HG03066 (cell line): ENCODE measurements around the gene STX10.
"Not testable (repeated sequence)": the region's sequence is repeated elsewhere in the genome, so short reads cannot be mapped to it uniquely, and the experiment has no call there.

Experiments used
- ATAC-seq: cut with Tn5 transposase; IDR thresholded peaks from one replicate; pipeline ENCODE4 v1.9.1; 2021; ENCODE audit warnings: low read depth; ENCODE audit not compliant: unreplicated experiment

STX10 gene

GRCh38 chr19:13165162-13165997, 15.2 kb upstream of the STX10 start:
- no peak for ATAC-seq

DNA sequence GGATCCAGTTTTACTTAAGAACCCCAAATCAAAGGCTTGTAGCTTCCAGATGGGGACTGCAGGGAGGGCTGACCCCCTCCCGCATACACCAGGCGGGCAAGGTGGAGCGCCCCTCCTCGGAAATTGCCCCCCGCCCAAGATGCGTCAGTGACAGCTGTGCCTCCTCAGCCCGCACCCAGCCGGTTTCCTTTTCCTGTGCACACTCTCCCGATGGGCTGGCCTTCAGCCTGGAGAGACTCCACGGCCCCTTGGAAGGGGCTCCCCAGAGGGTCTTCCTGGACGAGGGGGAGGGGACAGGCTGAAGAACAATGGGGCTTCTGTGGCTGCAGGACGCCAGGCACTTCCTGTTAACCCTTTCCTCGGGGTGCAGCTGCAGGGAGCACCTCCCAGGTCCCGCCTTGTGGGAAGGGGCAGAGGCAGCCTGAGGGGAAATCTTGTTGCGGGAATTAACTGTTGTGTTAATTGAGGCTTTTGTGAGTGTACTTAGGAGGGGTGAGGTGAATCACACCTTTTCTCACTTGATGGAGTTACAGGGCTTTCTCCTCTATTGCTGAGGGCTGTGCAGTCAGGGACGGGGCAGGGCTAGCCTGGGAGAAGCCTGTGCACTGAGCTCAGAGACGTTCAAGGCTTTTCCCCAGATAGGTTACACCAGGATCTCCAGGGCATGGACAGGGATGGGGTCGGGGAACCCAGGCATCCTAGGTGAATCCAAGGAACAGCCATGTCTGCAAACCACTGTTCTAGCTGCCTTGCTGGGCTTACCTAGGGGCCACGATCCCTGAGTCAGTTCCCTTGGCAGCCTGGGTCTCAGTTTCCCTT, 14.4 kb upstream of the STX10 start:
- no peak for ATAC-seq

DNA sequence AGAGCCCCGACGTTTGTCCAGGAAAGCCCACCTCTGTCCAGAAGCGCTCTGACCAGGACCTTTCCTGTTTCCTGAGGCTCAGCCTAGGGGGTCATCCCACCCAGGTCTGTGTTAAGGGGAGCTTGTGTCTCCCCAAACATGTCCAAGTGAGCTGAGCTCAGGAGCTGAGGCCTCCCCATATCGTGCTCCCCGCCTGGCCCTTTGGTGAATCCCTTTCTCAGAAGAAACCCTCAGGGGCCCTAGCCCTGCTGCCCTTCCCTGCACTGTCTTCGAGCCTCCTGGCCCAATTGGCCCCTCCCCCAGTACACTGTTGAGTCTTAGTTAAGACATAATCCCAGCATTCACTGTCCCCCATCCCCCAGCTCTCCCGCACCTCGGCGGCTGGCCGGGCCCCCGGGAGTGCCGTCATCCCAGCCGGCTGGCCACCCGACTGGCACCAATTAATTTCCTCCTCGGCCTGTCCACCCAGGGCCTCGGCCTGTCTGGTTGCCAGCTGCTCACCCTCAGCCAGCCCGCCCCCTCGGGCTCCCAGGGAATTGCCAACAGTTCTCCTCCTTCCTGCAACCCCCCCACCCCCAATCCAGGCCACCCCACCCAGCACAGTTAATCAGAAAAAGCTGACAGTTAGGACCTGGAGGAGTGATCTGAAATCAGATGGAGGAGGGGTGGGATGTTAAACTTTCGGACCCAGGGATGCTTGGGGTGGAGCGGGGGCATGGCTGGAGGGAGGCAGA, 13.6 kb upstream of the STX10 start:
- no peak for ATAC-seq

- ATAC-seq = no peak
These were observed 12.8 kb upstream of the STX10 start for GRCh38 chr19:13162724-13163608.

- ATAC-seq = no peak
These were observed 10.4 kb upstream of the STX10 start for GRCh38 chr19:13160557-13160956.

DNA sequence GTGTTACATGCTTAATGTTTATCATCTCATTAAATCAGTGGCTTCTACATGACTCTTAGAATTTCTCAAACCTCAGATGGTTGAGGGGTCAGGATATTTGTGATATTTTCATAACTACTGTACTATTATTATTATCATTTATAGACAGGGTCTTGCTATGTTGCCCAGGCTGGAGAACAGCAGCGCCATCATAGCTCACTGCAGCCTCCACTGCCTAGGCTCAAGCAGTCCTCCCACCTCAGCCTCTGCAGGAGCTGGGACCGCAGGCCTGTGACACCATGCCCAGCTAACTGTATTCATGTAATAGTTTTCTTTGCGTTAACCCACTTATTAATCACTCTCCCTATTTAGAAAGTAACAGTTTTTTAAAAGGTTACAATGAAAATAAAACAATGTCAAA, 9.5 kb upstream of the STX10 start:
- no peak for ATAC-seq

- no peak for ATAC-seq
These were observed 5.5 kb upstream of the STX10 start for GRCh38 chr19:13155472-13156359.

DNA sequence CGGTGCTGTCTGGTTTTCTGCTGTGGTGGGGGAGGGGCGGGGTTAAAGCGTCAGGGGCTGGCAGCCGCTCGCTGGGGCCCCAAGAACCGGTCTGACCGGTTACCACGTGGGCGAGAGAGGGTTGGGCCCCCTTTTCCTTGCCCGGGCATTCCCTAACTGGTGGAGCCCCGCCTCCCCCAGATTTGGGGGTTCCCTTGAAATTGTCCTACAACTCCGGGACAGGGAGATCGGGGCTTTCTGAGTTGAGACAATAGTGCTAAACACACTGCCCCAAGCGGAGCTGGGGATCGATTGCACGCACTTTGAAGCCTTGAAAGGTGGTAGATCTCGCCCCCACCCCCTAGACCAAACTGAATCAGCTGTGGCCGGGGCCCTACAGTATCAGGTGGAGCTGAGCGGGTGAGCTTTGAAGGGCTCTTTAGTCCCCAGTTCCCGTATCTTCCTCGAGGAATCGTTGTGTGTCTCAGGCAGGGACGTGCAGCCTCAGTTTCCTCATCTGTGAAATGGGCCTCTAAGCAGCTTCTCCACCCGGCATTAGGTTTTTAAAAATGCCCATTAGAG, 4.8 kb upstream of the STX10 start:
- no peak for ATAC-seq

DNA sequence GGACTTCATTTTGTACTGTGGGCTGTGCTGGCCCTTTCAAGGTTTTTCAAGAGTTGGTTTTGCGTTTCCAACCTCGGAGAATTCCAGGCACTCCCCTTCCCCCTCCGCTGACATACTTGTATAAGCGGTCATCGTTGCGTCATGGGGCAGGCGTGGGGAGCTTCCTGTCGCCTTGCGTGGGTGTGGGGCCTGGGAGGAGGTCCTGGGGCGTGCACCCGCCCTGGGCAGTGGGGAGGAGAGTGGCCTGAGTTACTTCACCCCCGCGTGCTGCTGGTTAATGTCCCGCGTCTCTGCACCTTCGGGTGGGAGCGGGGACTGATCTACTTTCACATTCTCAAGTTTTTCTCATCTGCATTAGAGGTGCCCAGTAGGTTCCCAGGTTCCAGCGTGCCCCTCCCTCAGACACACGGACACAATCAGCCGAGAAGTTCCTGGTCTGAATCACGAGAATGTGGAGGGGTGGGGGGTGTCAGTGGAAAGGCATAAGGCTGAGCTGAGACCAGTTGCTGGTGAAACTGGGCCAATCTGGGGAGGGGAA, 4.1 kb upstream of the STX10 start:
- ATAC-seq = no peak

DNA sequence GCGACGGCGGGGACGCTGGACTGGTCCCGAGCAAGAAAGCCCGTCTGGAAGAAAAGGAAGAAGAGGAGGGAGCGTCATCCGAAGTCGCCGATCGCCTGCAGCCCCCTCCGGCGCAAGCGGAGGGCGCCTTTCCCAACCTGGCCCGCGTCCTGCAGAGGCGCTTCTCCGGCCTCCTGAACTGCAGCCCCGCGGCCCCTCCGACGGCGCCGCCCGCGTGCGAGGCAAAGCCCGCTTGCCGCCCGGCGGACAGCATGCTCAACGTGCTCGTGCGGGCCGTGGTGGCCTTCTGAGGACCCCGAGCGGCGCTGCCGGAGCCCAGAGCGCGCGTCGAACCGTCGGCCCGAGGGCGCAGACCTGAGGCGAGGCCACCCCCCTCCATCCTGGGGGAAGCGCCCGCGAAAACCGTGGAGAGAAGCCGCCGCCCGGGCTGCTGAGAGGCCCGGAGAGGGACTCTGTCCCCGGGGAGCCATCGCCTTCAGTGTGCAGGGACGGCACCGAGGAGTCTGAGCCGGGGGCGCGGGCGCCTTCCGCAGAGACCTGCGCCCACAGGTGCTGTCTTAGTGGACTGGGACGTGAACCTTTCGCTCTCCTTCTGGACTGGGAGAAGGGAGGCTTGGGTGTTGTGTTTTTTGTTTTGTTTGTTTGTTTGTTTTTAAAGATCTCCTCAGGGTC, 3.5 kb upstream of the STX10 start:
- no peak for ATAC-seq

GRCh38 chr19:13152974-13153568, 2.9 kb upstream of the STX10 start:
- ATAC-seq = peak; percentile 25

DNA sequence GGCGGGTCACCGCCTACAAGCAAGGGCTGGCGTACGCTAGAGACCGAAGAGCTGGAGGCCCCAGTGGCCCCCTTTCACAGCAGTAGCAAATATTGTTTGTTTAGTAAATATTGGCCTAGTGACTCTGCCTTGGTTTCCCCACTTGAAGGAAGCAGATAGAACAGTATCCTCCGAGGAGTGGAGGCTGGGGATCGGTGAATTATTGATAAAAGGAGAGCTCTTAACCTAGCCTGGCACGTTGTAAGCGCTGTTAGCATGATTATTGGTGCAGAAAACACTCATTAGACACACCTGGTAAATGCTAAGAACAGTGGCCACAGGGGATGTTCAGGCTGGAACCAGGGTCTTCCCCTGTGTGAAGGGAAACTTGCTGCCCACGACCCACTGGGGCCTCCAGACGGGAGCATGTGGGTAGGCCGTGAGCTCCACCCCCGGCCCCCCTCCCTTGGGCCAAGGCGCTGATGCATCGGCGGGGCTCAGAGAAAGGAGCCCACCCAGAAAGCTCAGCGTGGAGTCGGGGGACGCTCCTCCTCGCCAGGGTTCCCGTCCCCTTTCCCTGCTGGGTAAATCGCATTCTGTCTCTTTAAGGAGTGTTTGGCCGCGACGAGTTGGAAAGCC, 2.3 kb upstream of the STX10 start:
- no peak for ATAC-seq

GRCh38 chr19:13151605-13152355, 1.6 kb upstream of the STX10 start:
- ATAC-seq = peak; percentile 39

DNA sequence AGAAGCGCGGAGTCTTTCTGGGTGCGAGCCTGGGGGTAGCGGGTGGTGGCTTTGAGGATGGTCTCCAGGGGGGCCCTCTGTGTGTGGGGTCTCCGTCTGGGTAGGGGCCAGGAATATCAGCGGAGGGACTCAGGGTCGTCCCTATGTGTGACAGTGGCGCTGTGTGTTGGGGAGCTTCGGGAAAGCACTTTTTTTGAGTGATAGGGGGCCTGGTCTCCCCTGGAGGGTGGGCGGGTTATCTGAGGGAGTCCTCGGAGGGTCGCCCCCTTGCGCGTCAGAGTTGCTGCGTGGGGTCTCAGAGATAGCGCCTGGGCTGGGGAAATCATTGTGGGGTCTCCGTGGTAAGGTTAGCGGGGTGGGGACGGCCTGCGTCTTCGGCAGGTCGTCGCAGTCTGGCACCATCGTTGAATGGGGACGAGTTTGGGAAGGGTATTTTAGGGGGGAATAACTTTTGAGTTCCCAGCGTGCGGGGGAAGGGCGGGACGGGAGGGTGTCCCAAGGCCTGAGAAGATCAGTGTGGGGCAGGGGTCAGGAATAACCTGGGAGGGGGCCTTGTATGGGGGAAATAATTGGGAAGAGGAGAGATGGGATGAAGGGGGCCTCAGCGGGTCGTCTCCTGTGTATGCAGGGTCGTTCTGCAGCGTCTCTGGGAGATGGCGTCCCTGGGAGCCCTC, 893 bp upstream of the STX10 start:
- no peak for ATAC-seq

DNA sequence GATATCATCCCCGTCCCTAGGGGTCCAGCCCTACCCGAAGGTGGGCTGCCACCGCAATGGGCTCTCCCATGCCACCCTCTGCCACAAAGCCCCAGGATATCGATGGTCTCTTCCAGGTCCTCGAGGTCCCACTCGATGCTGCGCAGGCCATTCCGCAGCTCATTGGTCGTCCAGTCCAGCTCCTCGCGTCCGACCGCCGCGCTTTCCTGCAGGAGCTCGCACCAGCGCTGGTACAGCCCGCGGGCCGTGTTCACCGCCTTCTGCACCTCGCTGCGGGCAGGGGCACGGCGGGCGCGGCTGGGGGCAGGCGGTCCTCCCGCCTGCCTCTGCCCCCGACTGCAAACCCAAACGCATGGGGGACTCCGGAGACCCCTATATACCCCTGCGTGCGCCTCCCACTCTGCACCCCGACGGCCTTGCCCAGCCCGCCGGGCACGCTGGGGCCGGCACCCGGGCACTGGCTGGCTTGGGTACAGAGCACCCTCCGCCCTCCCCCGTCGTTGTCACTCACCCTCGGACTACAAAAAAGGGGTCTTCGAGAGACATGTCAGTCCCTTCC, 468 bp downstream of the STX10 start:
- no peak for ATAC-seq

DNA sequence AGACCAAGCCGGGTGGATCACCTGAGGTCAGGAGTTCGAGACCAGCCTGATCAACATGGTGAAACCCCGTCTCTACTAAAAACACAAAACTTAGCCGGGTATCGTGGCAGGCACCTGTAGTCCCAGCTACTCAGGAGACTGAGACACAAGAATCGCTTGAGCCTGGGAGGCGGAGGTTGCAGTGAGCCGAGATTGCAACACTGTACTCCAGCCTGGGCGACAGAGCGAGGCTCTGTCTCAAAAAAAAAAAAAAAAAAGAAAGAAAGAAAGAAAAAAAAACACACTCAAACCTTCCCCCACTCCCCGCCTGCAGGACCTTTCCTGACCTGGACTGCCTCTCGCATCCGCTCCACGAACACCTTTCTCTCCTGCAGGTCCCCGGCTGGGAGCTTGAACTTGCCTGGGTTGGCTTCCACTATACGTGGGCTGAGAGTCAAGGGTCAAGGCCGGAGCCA, 975 bp downstream of the STX10 start:
- ATAC-seq = not testable (repeated sequence)
